ENCODE measurements around the gene FREM1. TPM values are rescaled to one million over a fixed set of nuclear protein-coding genes. Genes with fewer than 3 reads are reported as not detected.

FREM1 gene
- total RNA-seq, 1 donor from 2014 or later, result 0.52 TPM

GRCh38 chr9:14687042-14687719, 223.0 kb downstream of the FREM1 start:
- H3K4me2 ChIP-seq (ENCODE audit: low read length), result peak overlapping the region; percentile 54
- Mint-ChIP-seq H3K9me3 (ENCODE audit: unreplicated experiment) (peaks cover 1% of the 10 kb centered on the region), H3K27ac (ENCODE audit: unreplicated experiment) (no peak overlapping the region), H3K4me3 (ENCODE audit: unreplicated experiment) (no peak overlapping the region), H3K4me1 (ENCODE audit: low read depth, unreplicated experiment) (peaks cover 4% of the 10 kb centered on the region), H3K27me3 (ENCODE audit: low read depth, unreplicated experiment) (no peaks in the 10 kb centered on the region), H3K36me3 (ENCODE audit: low read depth, unreplicated experiment) (peaks cover 17% of the 10 kb centered on the region)
- peaks cover 10% of the 10 kb centered on the region for H3K79me2 ChIP-seq (ENCODE audit: insufficient read depth, low read length)
- no peak overlapping the region for H3K4me3 ChIP-seq (ENCODE audit: insufficient read depth, low read depth, low read length)
- H3K9me3 ChIP-seq (ENCODE audit: insufficient read depth, low read depth, low read length), result no peaks in the 10 kb centered on the region
- H3K4me1 ChIP-seq (ENCODE audit: insufficient read depth, low read length), result peaks cover 13% of the 10 kb centered on the region
- H3K9ac ChIP-seq (ENCODE audit: low read length), result no peak overlapping the region
- FAIRE-seq (peak; percentile 34), DNase-seq (ENCODE audit: low read depth) (peak; percentile 91)
- H3K36me3 ChIP-seq (ENCODE audit: insufficient read depth, low read length), result peaks cover 4% of the 10 kb centered on the region
- H3K27ac ChIP-seq (ENCODE audit: low read depth, low read length), result peak overlapping the region; percentile 52
- TF ChIP-seq CTCF (IDR thresholded peaks at IDR 0.05; ENCODE audit: insufficient read depth, low read depth, low read length), result no peak
- TF ChIP-seq EZH2 (IDR thresholded peaks at IDR 0.05; ENCODE audit: insufficient read depth, low read length), result no peak
- H4K20me1 ChIP-seq (ENCODE audit: insufficient read depth, low read length), result peaks cover 8% of the 10 kb centered on the region
- no peak overlapping the region for H2AFZ ChIP-seq (ENCODE audit: low read depth, low read length)
- H3K27me3 ChIP-seq (ENCODE audit: insufficient read depth, low read length), result no peaks in the 10 kb centered on the region

- Mint-ChIP-seq H3K27me3 (ENCODE audit: low read depth, unreplicated experiment) (no peaks in the 10 kb centered on the region), H3K4me3 (ENCODE audit: unreplicated experiment) (no peak overlapping the region), H3K9me3 (ENCODE audit: unreplicated experiment) (peaks cover 2% of the 10 kb centered on the region), H3K36me3 (ENCODE audit: low read depth, unreplicated experiment) (peaks cover 18% of the 10 kb centered on the region), H3K27ac (ENCODE audit: unreplicated experiment) (no peak overlapping the region), H3K4me1 (ENCODE audit: low read depth, unreplicated experiment) (peaks cover 4% of the 10 kb centered on the region)
- Histone ChIP-seq H3K9ac (ENCODE audit: low read length) (no peak overlapping the region), H3K4me1 (ENCODE audit: insufficient read depth, low read length) (peaks cover 10% of the 10 kb centered on the region), H3K36me3 (ENCODE audit: insufficient read depth, low read length) (peaks cover 4% of the 10 kb centered on the region), H3K27me3 (ENCODE audit: insufficient read depth, low read length) (no peaks in the 10 kb centered on the region), H3K9me3 (ENCODE audit: insufficient read depth, low read depth, low read length) (no peaks in the 10 kb centered on the region), H3K79me2 (ENCODE audit: insufficient read depth, low read length) (peaks cover 9% of the 10 kb centered on the region), H2AFZ (ENCODE audit: low read depth, low read length) (no peak overlapping the region), H3K27ac (ENCODE audit: low read depth, low read length) (no peak overlapping the region), H3K4me3 (ENCODE audit: insufficient read depth, low read depth, low read length) (no peak overlapping the region), H4K20me1 (ENCODE audit: insufficient read depth, low read length) (peaks cover 12% of the 10 kb centered on the region), H3K4me2 (ENCODE audit: low read length) (no peak overlapping the region)
- DNase-seq (ENCODE audit: low read depth) (no peak), FAIRE-seq (no peak)
- TF ChIP-seq CTCF (IDR thresholded peaks at IDR 0.05; ENCODE audit: insufficient read depth, low read depth, low read length), result no peak
- TF ChIP-seq EZH2 (IDR thresholded peaks at IDR 0.05; ENCODE audit: insufficient read depth, low read length), result no peak
Measured at GRCh38 chr9:14686168-14686567, 224.1 kb downstream of the FREM1 start.

Other genes starting within 250 kb of the FREM1 start
- 9.8 and 10.2 TPM in 2 replicates for gene ZDHHC21, start 217.0 kb downstream of the FREM1 start, total RNA-seq
- 2.2 and 2.8 TPM in 2 replicates for gene CER1, start 187.7 kb downstream of the FREM1 start, total RNA-seq